Kidney epithelial cell (primary cell): ENCODE data around the gene OBSCN. TPM values are rescaled to one million over a fixed set of nuclear protein-coding genes. Genes with fewer than 3 reads are reported as not detected.

Source experiments
- DNase-seq: peaks from one replicate; pipeline ENCODE4 v3.0.0-alpha.2; 2010; ENCODE audit warnings: low read depth
- H3K27me3 ChIP-seq: 2 replicates; pipeline ENCODE4 v1.6.0; 2011; ENCODE audit warnings: low read length; ENCODE audit not compliant: control insufficient read depth, insufficient read depth
- H3K36me3 ChIP-seq: 2 replicates; pipeline ENCODE4 v1.5.1; 2011; ENCODE audit warnings: low read length; ENCODE audit not compliant: control insufficient read depth, insufficient read depth
- H3K4me3 ChIP-seq: 2 replicates; pipeline ENCODE4 v1.5.1; 2011; ENCODE audit warnings: low read depth, mild to moderate bottlenecking, control low read depth, low read length
- total RNA-seq: library from RNA; depleted of rRNA; stranded (reverse); fragments of >200 nt; gene quantifications from 2 replicates; pipeline ENCODE4 v1.2.3, GENCODE V29; 2015
- TF ChIP-seq, protein P1 (sequence below): IDR thresholded peaks from 2 replicates; pipeline ENCODE4 v1.5.1; 2011; ENCODE audit warnings: mild to moderate bottlenecking, moderate library complexity, low read length, control low read depth, inconsistent platforms; ENCODE audit not compliant: insufficient read depth, poor library complexity, severe bottlenecking

The OBSCN gene
- total RNA-seq, 1 donor from 2014 or later: 13.5 TPM

DNA sequence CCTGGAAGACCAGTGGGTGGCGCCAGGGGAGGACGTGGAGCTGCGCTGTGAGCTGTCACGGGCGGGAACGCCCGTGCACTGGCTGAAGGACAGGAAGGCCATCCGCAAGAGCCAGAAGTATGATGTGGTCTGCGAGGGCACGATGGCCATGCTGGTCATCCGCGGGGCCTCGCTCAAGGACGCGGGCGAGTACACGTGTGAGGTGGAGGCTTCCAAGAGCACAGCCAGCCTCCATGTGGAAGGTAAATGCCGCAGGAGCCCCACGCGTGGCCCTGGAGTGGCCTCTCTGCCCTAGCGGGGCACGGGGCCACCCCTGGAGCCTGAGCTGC lies 75.2 kb downstream of the OBSCN start:
- no peaks in the 10 kb centered on the region for H3K27me3 ChIP-seq
- DNase-seq: no peak
- no peaks in the 10 kb centered on the region for H3K36me3 ChIP-seq
- no peak overlapping the region for H3K4me3 ChIP-seq
- TF ChIP-seq, protein P1, sequence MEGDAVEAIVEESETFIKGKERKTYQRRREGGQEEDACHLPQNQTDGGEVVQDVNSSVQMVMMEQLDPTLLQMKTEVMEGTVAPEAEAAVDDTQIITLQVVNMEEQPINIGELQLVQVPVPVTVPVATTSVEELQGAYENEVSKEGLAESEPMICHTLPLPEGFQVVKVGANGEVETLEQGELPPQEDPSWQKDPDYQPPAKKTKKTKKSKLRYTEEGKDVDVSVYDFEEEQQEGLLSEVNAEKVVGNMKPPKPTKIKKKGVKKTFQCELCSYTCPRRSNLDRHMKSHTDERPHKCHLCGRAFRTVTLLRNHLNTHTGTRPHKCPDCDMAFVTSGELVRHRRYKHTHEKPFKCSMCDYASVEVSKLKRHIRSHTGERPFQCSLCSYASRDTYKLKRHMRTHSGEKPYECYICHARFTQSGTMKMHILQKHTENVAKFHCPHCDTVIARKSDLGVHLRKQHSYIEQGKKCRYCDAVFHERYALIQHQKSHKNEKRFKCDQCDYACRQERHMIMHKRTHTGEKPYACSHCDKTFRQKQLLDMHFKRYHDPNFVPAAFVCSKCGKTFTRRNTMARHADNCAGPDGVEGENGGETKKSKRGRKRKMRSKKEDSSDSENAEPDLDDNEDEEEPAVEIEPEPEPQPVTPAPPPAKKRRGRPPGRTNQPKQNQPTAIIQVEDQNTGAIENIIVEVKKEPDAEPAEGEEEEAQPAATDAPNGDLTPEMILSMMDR: no peak

DNA sequence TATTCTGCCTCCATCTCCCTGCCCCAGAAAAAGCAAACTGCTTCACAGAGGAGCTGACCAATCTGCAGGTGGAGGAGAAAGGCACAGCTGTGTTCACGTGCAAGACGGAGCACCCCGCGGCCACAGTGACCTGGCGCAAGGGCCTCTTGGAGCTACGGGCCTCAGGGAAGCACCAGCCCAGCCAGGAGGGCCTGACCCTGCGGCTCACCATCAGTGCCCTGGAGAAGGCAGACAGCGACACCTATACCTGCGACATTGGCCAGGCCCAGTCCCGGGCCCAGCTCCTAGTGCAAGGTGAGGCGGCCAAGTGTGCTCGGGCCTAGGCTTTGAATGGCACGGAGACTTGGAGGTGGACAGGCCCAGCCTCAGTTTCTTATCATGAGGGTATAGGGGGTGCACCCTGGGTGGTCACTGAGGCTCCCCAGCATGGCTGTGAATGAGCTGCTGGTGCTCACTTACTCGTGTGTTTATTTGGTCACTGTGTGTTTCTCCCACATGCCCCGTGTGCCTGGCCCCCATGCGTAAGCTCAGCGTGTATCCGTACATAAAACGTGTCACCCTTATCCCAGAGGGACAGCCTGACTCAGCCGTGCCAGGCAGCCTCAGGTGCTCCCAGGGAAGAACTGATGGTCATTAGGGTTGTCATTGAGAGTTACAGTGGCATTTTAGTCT lies 75.8 kb downstream of the OBSCN start:
- Histone ChIP-seq H3K27me3 (no peaks in the 10 kb centered on the region), H3K36me3 (no peaks in the 10 kb centered on the region), H3K4me3 (no peak overlapping the region)
- TF ChIP-seq, protein P1: no peak
- DNase-seq: no peak

DNA sequence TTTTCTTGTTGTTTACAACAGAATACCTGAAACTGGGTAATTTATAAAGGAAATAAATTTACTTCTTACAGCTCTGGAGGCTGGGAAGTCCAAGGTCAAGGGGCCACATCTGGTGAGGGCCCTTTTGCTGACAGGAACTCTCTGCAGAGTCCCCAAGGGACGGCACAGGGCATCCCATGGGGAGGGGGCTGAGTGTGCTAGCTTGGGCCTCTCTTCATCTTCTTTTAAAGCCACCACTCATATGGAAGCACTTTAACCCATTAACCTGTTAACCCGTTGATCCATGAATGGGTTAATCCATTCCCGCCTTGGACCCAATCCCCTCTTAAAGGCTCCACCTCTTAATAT lies 76.3 kb downstream of the OBSCN start:
- Histone ChIP-seq H3K36me3 (no peaks in the 10 kb centered on the region), H3K27me3 (no peaks in the 10 kb centered on the region), H3K4me3 (no peak overlapping the region)
- DNase-seq: no peak
- TF ChIP-seq, protein P1: no peak

DNA sequence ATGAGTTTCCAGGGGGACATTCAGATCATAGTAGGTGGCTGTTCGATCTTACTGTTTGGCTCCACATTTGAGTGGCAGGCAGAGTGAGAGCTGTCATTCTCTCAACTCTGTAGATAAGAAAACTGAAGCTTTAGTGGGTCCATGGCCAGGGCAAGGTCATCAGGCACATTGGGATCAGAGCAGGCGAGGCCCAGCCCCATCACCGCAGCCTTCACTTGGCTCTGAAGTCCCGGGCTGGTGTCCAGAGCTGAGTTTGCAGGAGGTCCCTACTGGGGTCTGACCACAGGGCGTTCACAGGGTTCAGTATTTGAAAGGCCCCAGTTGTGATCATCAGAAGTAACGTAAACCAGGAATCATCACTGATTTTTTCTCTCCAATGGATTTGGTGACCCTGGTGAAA lies 76.7 kb downstream of the OBSCN start:
- H3K36me3 ChIP-seq: no peaks in the 10 kb centered on the region
- no peaks in the 10 kb centered on the region for H3K27me3 ChIP-seq
- DNase-seq: no peak
- TF ChIP-seq, protein P1: no peak
- H3K4me3 ChIP-seq: no peak overlapping the region

DNA sequence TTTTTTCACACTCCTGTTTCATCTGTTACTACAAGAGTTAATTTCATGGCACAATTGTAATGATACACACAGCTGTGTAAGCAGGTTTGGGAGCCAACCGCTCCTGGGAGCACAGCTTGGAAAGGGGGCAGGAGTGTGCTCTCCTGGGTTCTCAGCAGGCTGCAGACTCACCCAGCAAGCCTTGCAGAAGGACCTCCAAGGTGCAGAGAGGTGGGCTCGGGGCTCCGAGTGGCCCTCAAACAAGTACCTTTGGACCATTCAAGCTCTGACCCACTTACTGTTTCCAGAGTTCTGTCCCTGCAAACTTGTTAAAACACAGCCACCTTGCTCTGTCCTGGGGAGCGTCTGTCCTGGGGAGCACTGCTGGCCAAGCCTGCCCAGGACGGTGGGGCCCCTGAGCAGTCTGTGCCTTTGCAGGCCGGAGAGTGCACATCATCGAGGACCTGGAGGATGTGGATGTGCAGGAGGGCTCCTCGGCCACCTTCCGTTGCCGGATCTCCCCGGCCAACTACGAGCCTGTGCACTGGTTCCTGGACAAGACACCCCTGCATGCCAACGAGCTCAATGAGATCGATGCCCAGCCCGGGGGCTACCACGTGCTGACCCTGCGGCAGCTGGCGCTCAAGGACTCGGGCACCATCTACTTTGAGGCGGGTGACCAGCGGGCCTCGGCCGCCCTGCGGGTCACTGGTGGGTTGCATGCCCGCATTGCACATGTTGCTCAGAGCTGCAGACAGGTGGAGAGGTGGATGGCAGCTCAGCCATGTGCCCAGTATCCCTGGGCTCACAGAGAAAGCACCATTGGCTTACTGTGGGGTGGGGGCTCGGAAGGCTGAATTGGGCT lies 78.0 kb downstream of the OBSCN start:
- Histone ChIP-seq H3K4me3 (no peak overlapping the region), H3K36me3 (no peaks in the 10 kb centered on the region), H3K27me3 (no peaks in the 10 kb centered on the region)
- no peak for DNase-seq
- TF ChIP-seq, protein P1: no peak
